OCI-LY7 (cell line): ENCODE data around the gene RBM5.

Source experiments
- EZH2phosphoT487 ChIP-seq: fragments of 200-600 bp; sonication (generic); IDR thresholded peaks from 2 replicates; pipeline ENCODE4 v1.6.1; 2018; ENCODE audit warnings: low read depth, borderline replicate concordance, mild to moderate bottlenecking, mixed run types, antibody characterized with exemption, low read length, moderate library complexity, mixed read lengths
- TF ChIP-seq, protein P1 (sequence below): fragments of 200-600 bp; sonication (generic); conservative IDR thresholded peaks from 2 replicates; pipeline ENCODE4 v1.5.1; 2014; ENCODE audit warnings: mild to moderate bottlenecking, antibody characterized with exemption, low read length, moderate library complexity, mixed read lengths

DNA sequence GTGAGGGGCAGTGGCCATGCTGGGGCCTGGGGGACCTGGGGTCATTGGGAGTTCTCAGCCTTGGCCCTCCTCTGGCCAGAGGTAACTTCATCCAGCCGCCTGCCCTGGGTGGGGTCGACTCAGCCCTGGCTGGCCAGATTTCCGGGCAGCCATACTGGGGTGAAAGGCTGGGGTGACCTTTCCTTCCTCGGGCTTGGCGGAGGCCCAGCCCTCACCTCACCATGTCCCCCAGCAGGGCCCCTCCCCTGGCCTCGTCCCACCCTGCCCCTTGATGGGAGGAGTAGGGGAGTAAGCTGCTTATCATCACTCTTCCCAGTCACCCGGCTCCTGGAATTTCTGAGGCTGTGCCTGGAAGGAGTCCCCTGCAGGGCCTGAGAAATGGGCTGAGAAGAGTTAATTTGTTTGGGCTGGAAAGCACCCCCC, 71.9 kb downstream of the RBM5 start:
- TF ChIP-seq, protein P1, sequence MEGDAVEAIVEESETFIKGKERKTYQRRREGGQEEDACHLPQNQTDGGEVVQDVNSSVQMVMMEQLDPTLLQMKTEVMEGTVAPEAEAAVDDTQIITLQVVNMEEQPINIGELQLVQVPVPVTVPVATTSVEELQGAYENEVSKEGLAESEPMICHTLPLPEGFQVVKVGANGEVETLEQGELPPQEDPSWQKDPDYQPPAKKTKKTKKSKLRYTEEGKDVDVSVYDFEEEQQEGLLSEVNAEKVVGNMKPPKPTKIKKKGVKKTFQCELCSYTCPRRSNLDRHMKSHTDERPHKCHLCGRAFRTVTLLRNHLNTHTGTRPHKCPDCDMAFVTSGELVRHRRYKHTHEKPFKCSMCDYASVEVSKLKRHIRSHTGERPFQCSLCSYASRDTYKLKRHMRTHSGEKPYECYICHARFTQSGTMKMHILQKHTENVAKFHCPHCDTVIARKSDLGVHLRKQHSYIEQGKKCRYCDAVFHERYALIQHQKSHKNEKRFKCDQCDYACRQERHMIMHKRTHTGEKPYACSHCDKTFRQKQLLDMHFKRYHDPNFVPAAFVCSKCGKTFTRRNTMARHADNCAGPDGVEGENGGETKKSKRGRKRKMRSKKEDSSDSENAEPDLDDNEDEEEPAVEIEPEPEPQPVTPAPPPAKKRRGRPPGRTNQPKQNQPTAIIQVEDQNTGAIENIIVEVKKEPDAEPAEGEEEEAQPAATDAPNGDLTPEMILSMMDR = no peak
- no peak for TF ChIP-seq EZH2phosphoT487
